H9 (cell line): ENCODE results near the gene TTC31. TPM values are rescaled to one million over a fixed set of nuclear protein-coding genes. Genes with fewer than 3 reads are reported as not detected.

Source experiments
- DNase-seq: peaks from one replicate; pipeline ENCODE4 v3.0.0-alpha.2; 2017
- H2AFZ ChIP-seq: one replicate; pipeline ENCODE4 v1.6.1; 2013; ENCODE audit warnings: mild to moderate bottlenecking, low read length, control low read depth, moderate library complexity
- H2AK5ac ChIP-seq: 2 replicates; pipeline ENCODE4 v1.6.1; 2013; ENCODE audit warnings: low read length, control low read depth, mixed read lengths; ENCODE audit not compliant: insufficient read length
- H2BK120ac ChIP-seq: one replicate; pipeline ENCODE4 v1.6.1; 2013; ENCODE audit warnings: low read depth, mild to moderate bottlenecking, low read length, control low read depth, inconsistent platforms; ENCODE audit not compliant: poor library complexity, severe bottlenecking
- H2BK12ac ChIP-seq: 2 replicates; pipeline ENCODE4 v1.6.1; 2013; ENCODE audit warnings: low read length, control low read depth, mixed read lengths, low read depth; ENCODE audit not compliant: insufficient read length
- H2BK15ac ChIP-seq: 2 replicates; pipeline ENCODE4 v1.6.1; 2013; ENCODE audit warnings: low read depth, low read length, control low read depth
- H2BK20ac ChIP-seq: one replicate; pipeline ENCODE4 v1.6.1; 2013; ENCODE audit warnings: low read depth, mild to moderate bottlenecking, low read length, control low read depth, inconsistent platforms; ENCODE audit not compliant: poor library complexity, severe bottlenecking
- H2BK5ac ChIP-seq: 2 replicates; pipeline ENCODE4 v1.6.1; 2013; ENCODE audit warnings: low read length, control low read depth, mixed read lengths; ENCODE audit not compliant: insufficient read length
- H3K14ac ChIP-seq: 2 replicates; pipeline ENCODE4 v1.6.1; 2013; ENCODE audit warnings: low read length, control low read depth; ENCODE audit not compliant: insufficient read depth
- H3K18ac ChIP-seq: 2 replicates; pipeline ENCODE4 v1.6.1; 2013; ENCODE audit warnings: low read depth, mild to moderate bottlenecking, mixed read lengths, low read length, control low read depth; ENCODE audit not compliant: insufficient read length
- H3K23ac ChIP-seq: 2 replicates; pipeline ENCODE4 v1.6.1; 2013; ENCODE audit warnings: low read length, control low read depth, mixed read lengths, low read depth; ENCODE audit not compliant: insufficient read length
- H3K23me2 ChIP-seq: 2 replicates; pipeline ENCODE4 v1.6.1; 2013; ENCODE audit warnings: low read depth, mild to moderate bottlenecking, mixed read lengths, low read length, control low read depth; ENCODE audit not compliant: insufficient read length, poor library complexity, severe bottlenecking
- H3K27ac ChIP-seq: 2 replicates; pipeline ENCODE4 v1.5.1; 2013; ENCODE audit warnings: low read length, control low read depth, mixed read lengths, low read depth; ENCODE audit not compliant: insufficient read length
- H3K27me3 ChIP-seq: 2 replicates; pipeline ENCODE4 v1.6.1; 2013; ENCODE audit warnings: low read length, control low read depth, inconsistent platforms; ENCODE audit not compliant: insufficient read depth
- H3K4ac ChIP-seq: 2 replicates; pipeline ENCODE4 v1.6.1; 2013; ENCODE audit warnings: low read depth, mild to moderate bottlenecking, control low read depth, inconsistent platforms, low read length, moderate library complexity
- H3K4me1 ChIP-seq: 2 replicates; pipeline ENCODE4 v1.6.1; 2013; ENCODE audit warnings: low read length, control low read depth, inconsistent platforms; ENCODE audit not compliant: insufficient read depth
- H3K4me2 ChIP-seq: 2 replicates; pipeline ENCODE4 v1.6.1; 2013; ENCODE audit warnings: low read length, control low read depth, mixed read lengths; ENCODE audit not compliant: insufficient read length, insufficient read depth
- H3K56ac ChIP-seq: 2 replicates; pipeline ENCODE4 v1.6.1; 2013; ENCODE audit warnings: low read depth, mild to moderate bottlenecking, mixed read lengths, low read length, control low read depth; ENCODE audit not compliant: insufficient read length
- H3K79me1 ChIP-seq: 2 replicates; pipeline ENCODE4 v1.6.1; 2013; ENCODE audit warnings: low read depth, mild to moderate bottlenecking, moderate library complexity, low read length, control low read depth, inconsistent platforms; ENCODE audit not compliant: insufficient read depth, poor library complexity, severe bottlenecking
- H3K79me2 ChIP-seq: 2 replicates; pipeline ENCODE4 v1.6.1; 2013; ENCODE audit warnings: low read length, control low read depth, inconsistent platforms; ENCODE audit not compliant: insufficient read depth
- H3K9ac ChIP-seq: 2 replicates; pipeline ENCODE4 v1.6.1; 2013; ENCODE audit warnings: low read length, control low read depth, mixed read lengths; ENCODE audit not compliant: insufficient read length; ENCODE audit errors: extremely low read depth
- H3K9me3 ChIP-seq: one replicate; pipeline ENCODE4 v1.6.1; 2013; ENCODE audit warnings: low read depth, low read length, inconsistent platforms; ENCODE audit not compliant: control insufficient read depth
- H3T11ph ChIP-seq: one replicate; pipeline ENCODE4 v1.6.1; 2013; ENCODE audit warnings: mild to moderate bottlenecking, low read length, control low read depth, inconsistent platforms
- H4K20me1 ChIP-seq: one replicate; pipeline ENCODE4 v1.6.1; 2013; ENCODE audit not compliant: control insufficient read depth, insufficient read length, insufficient read depth
- H4K5ac ChIP-seq: 2 replicates; pipeline ENCODE4 v1.6.1; 2013; ENCODE audit warnings: low read depth, mild to moderate bottlenecking, mixed read lengths, low read length, control low read depth; ENCODE audit not compliant: insufficient read length
- H4K8ac ChIP-seq: replicated peaks from 2 replicates; pipeline ENCODE4 v1.6.1; 2013; ENCODE audit warnings: low read length, control low read depth, mixed read lengths, low read depth; ENCODE audit not compliant: insufficient read length
- H4K91ac ChIP-seq: 2 replicates; pipeline ENCODE4 v1.6.1; 2013; ENCODE audit warnings: low read depth, mild to moderate bottlenecking, moderate library complexity, mixed read lengths, low read length, control low read depth; ENCODE audit not compliant: insufficient read length
- H3K27ac Mint-ChIP-seq, 3 experiments: 2 replicates in 2 of 3; 3 replicates in 1 of 3; pipeline ENCODE4 v1.8.0; 2020 to 2021; ENCODE audit warnings: mixed read lengths in 3 of 3, mild to moderate bottlenecking in 1 of 3, moderate library complexity in 1 of 3
- H3K27me3 Mint-ChIP-seq: 2 replicates; pipeline ENCODE4 v1.8.0; 2021; ENCODE audit warnings: low read depth, mild to moderate bottlenecking, moderate library complexity, mixed read lengths
- H3K36me3 Mint-ChIP-seq, 3 experiments: 2 replicates in 2 of 3; 3 replicates in 1 of 3; pipeline ENCODE4 v1.8.0; 2020 to 2021; ENCODE audit warnings: low read depth in 3 of 3, mixed read lengths in 3 of 3; ENCODE audit not compliant: insufficient read depth in 1 of 3
- H3K4me1 Mint-ChIP-seq, 2 experiments: 2 replicates each; pipeline ENCODE4 v1.8.0; 2020; ENCODE audit warnings: mixed read lengths in 2 of 2
- H3K4me3 Mint-ChIP-seq, 2 experiments: 2 replicates in 1 of 2; 3 replicates in 1 of 2; pipeline ENCODE4 v1.8.0; 2020 to 2021; ENCODE audit warnings: mild to moderate bottlenecking in 2 of 2, mixed read lengths in 2 of 2, moderate library complexity in 1 of 2
- H3K9me3 Mint-ChIP-seq, 2 experiments: 2 replicates in 1 of 2; 3 replicates in 1 of 2; pipeline ENCODE4 v1.8.0; 2020; ENCODE audit warnings: mild to moderate bottlenecking in 2 of 2, mixed read lengths in 2 of 2, moderate library complexity in 1 of 2
- CTCF ChIP-seq: fragments of 200-600 bp; sonication (generic); conservative IDR thresholded peaks from 3 replicates; pipeline ENCODE4 v1.8.0; 2021; ENCODE audit warnings: antibody characterized with exemption, mild to moderate bottlenecking
- WGBS: extraction: QIAGEN DNeasy Blood & Tissue Kit; methylation state at CpG from one replicate; pipeline ENCODE4 v1.1.7; 2013; ENCODE audit warnings: missing lambda C conversion rate, low lambda C conversion rate, mixed read lengths; ENCODE audit not compliant: insufficient read length; ENCODE audit errors: extremely low coverage; 5-methylcytosine and 5-hydroxymethylcytosine counted together
- total RNA-seq: library from RNA; stranded (reverse); gene quantifications from 2 replicates; pipeline ENCODE4 v1.2.1, GENCODE V29; 2021

Gene TTC31
- total RNA-seq, 1 experiment from 2014 or later, result 33.3 TPM

- Histone ChIP-seq H2BK15ac (no peak overlapping the region), H4K91ac (no peak overlapping the region), H2AFZ (no peak overlapping the region), H3K23ac (no peak overlapping the region), H4K20me1 (no peaks in the 10 kb centered on the region), H2BK120ac (no peak overlapping the region), H2AK5ac (no peak overlapping the region), H3K23me2 (no peaks in the 10 kb centered on the region), H3K79me2 (no peaks in the 10 kb centered on the region), H3K4me2 (no peak overlapping the region), H3K9ac (no peak overlapping the region), H3K4ac (no peak overlapping the region), H2BK5ac (no peak overlapping the region), H2BK20ac (no peak overlapping the region), H3K27me3 (no peaks in the 10 kb centered on the region), H3K27ac (no peak overlapping the region), H3T11ph (no peak overlapping the region), H3K9me3 (no peaks in the 10 kb centered on the region), H3K56ac (no peak overlapping the region), H2BK12ac (no peak overlapping the region), H3K14ac (no peak overlapping the region), H3K4me1 (no peaks in the 10 kb centered on the region), H4K8ac (no peak overlapping the region), H3K79me1 (no peaks in the 10 kb centered on the region), H4K5ac (no peak overlapping the region), H3K18ac (no peak overlapping the region)
- no peaks in the 10 kb centered on the region for H3K27me3 Mint-ChIP-seq
- no peaks in the 10 kb centered on the region for H3K9me3 Mint-ChIP-seq
- no CpG with 5 or more reads among the region's 5 CpGs for WGBS
- no peak for DNase-seq
- no peak for TF ChIP-seq CTCF
- peaks cover 0 to 5% (median 3%) of the 10 kb centered on the region in 3 experiments; a peak in 3 of 7 replicates for H3K36me3 Mint-ChIP-seq
- no peak overlapping the region for H3K27ac Mint-ChIP-seq
- no peak overlapping the region for H3K4me3 Mint-ChIP-seq
- H3K4me1 Mint-ChIP-seq, result peaks cover 3 to 9% of the 10 kb centered on the region in 2 experiments; a peak in 1 of 4 replicates
Measured at GRCh38 chr2:74540291-74540690, 57.4 kb downstream of the TTC31 start.
